ENCODE data around the gene VPS54. TPM values are rescaled to one million over a fixed set of nuclear protein-coding genes. Genes with fewer than 3 reads are reported as not detected.

The VPS54 gene
- polyA plus RNA-seq, 1 of the 3 experiments (the other 2 are of a cell fraction), result 5.3 TPM

GRCh38 chr2:64008434-64009009 is 10.7 kb downstream of the VPS54 start:
- no peak overlapping the region for H3K4me2 ChIP-seq
- H3F3A ChIP-seq (replicated peaks; ENCODE audit: insufficient read depth), result peaks cover 7% of the 10 kb centered on the region
- peaks cover 77% of the 10 kb centered on the region for H3K79me2 ChIP-seq (ENCODE audit: insufficient read depth)
- no peak overlapping the region for H3K9ac ChIP-seq
- H3K4me3 ChIP-seq (ENCODE audit: low read depth in 2 of 2, low read length in 1 of 2), result no peak overlapping the region
- ChIA-PET CTCF (no interaction called here), POLR2A (no interaction called here)
- H3K36me3 ChIP-seq (replicated peaks in 1 of 2; ENCODE audit: control insufficient read depth in 1 of 2, insufficient read depth in 2 of 2, low read length in 1 of 2), result peaks cover 0 to 2% of the 10 kb centered on the region in 2 experiments
- no peak for DNase-seq
- 94% methylated on average over 4 of the region's 4 CpGs for WGBS (ENCODE audit: low lambda C conversion rate)
- H3K4me1 ChIP-seq (ENCODE audit: control insufficient read depth in 1 of 2, insufficient read depth in 2 of 2, low read depth in 1 of 2, low read length in 1 of 2), result no peaks in the 10 kb centered on the region; a peak in 2 of 4 replicates
- H3K9me3 ChIP-seq, result no peaks in the 10 kb centered on the region
- no peak overlapping the region for H2AFZ ChIP-seq (ENCODE audit: low read depth)
- H4K20me1 ChIP-seq (ENCODE audit: insufficient read depth), result peaks cover 22% of the 10 kb centered on the region; the same call in 1 of the 2 replicates
- no peak overlapping the region for H3K27ac ChIP-seq (ENCODE audit: low read depth in 2 of 2, low read length in 1 of 2)
- H3K9me2 ChIP-seq, result no peaks in the 10 kb centered on the region
- no peak for TF ChIP-seq RXRA (IDR thresholded peaks at IDR 0.05; ENCODE audit: borderline replicate concordance, low read depth)
- H3K27me3 ChIP-seq (ENCODE audit: insufficient read depth), result no peaks in the 10 kb centered on the region

GRCh38 chr2:64007924-64008323 is 11.3 kb downstream of the VPS54 start:
- Histone ChIP-seq H3K9me3 (no peaks in the 10 kb centered on the region), H3K79me2 (ENCODE audit: insufficient read depth) (peaks cover 79% of the 10 kb centered on the region), H3K9me2 (no peaks in the 10 kb centered on the region), H3K4me2 (no peak overlapping the region), H4K20me1 (ENCODE audit: insufficient read depth) (peaks cover 28% of the 10 kb centered on the region; the same call in 1 of the 2 replicates), H3K4me3 (ENCODE audit: low read depth in 2 of 2, low read length in 1 of 2) (no peak overlapping the region), H3F3A (replicated peaks; ENCODE audit: insufficient read depth) (peaks cover 7% of the 10 kb centered on the region), H3K9ac (no peak overlapping the region), H3K27ac (ENCODE audit: low read depth in 2 of 2, low read length in 1 of 2) (peak overlapping the region in 1 of 2 experiments; percentile 18; a peak in 1 of 4 replicates), H3K27me3 (ENCODE audit: insufficient read depth) (no peaks in the 10 kb centered on the region), H3K4me1 (ENCODE audit: control insufficient read depth in 1 of 2, insufficient read depth in 2 of 2, low read depth in 1 of 2, low read length in 1 of 2) (no peaks in the 10 kb centered on the region; a peak in 3 of 4 replicates), H3K36me3 (replicated peaks in 1 of 2; ENCODE audit: control insufficient read depth in 1 of 2, insufficient read depth in 2 of 2, low read length in 1 of 2) (peaks cover 0 to 2% of the 10 kb centered on the region in 2 experiments), H2AFZ (ENCODE audit: low read depth) (no peak overlapping the region)
- no peak for DNase-seq
- 97% methylated on average over 7 of the region's 7 CpGs for WGBS (ENCODE audit: low lambda C conversion rate)
- ChIA-PET CTCF (no interaction called here), POLR2A (no interaction called here)
- TF ChIP-seq FOSL2 (IDR thresholded peaks at IDR 0.05; ENCODE audit: borderline replicate concordance, low read depth), result no peak
- TF ChIP-seq USF2 (IDR thresholded peaks at IDR 0.05; ENCODE audit: borderline replicate concordance, low read depth, low read length), result no peak

- POLR2A ChIA-PET, result no interaction called here
- Histone ChIP-seq H3K4me2 (no peak overlapping the region), H3K9me3 (no peaks in the 10 kb centered on the region), H3F3A (replicated peaks; ENCODE audit: insufficient read depth) (no peaks in the 10 kb centered on the region), H3K9me2 (no peaks in the 10 kb centered on the region), H3K4me3 (ENCODE audit: low read depth in 2 of 2, low read length in 1 of 2) (no peak overlapping the region), H3K4me1 (ENCODE audit: control insufficient read depth in 1 of 2, insufficient read depth in 2 of 2, low read depth in 1 of 2, low read length in 1 of 2) (no peaks in the 10 kb centered on the region; a peak in 2 of 4 replicates), H3K27ac (ENCODE audit: low read depth in 2 of 2, low read length in 1 of 2) (no peak overlapping the region; a peak in 1 of 4 replicates), H3K79me2 (ENCODE audit: insufficient read depth) (peaks cover 77% of the 10 kb centered on the region), H3K9ac (no peak overlapping the region), H2AFZ (ENCODE audit: low read depth) (no peak overlapping the region), H4K20me1 (ENCODE audit: insufficient read depth) (peaks cover 24% of the 10 kb centered on the region; the same call in 1 of the 2 replicates), H3K27me3 (ENCODE audit: insufficient read depth) (no peaks in the 10 kb centered on the region), H3K36me3 (replicated peaks in 1 of 2; ENCODE audit: control insufficient read depth in 1 of 2, insufficient read depth in 2 of 2, low read length in 1 of 2) (peaks cover 3 to 4% of the 10 kb centered on the region in 2 experiments)
- no peak for TF ChIP-seq GABPA (IDR thresholded peaks at IDR 0.05; ENCODE audit: low read depth)
- no peak for TF ChIP-seq GATA2 (CRISPR knock-in tag; IDR thresholded peaks at IDR 0.05)
- no peak for TF ChIP-seq RXRA (IDR thresholded peaks at IDR 0.05; ENCODE audit: borderline replicate concordance, low read depth)
- DNase-seq, result no peak
- WGBS (ENCODE audit: low lambda C conversion rate), result 91% methylated on average over 2 of the region's 2 CpGs
- CTCF ChIA-PET, result no interaction called here
Measured at GRCh38 chr2:64005707-64006356, 13.4 kb downstream of the VPS54 start.
